Stimulated activated naive B cell treated with anti-CD40 and anti-IgM and Interleukin-4, amounts not matched to agents 10 μg/mL and 1 μg/mL and 100 μg/mL, for 72 hours (primary cell): ENCODE measurements around the gene ZNF627.
A peak's percentile ranks its signal among the peaks of the same experiment; 100 is the strongest.
"Not testable (repeated sequence)": the region's sequence is repeated elsewhere in the genome, so short reads cannot be mapped to it uniquely, and the experiment has no call there.

ENCODE experiments used
- ATAC-seq, 2 donors: fragments of 150-1000 bp; cut with Tn5 transposase; replicated peaks; 2 replicates each; pipeline ENCODE4 v1.10.0; 2021; ENCODE audit warnings: moderate library complexity in 1 of 2
- DNase-seq: peaks from one replicate; pipeline ENCODE4 v3.0.0; 2021
- H3K27ac Mint-ChIP-seq: one replicate; pipeline ENCODE4 v1.8.0; 2022; ENCODE audit warnings: mild to moderate bottlenecking, mixed read lengths
- H3K27me3 Mint-ChIP-seq, 2 donors: one replicate each; pipeline ENCODE4 v1.8.0; 2022; ENCODE audit warnings: mixed read lengths in 2 of 2
- H3K36me3 Mint-ChIP-seq, 2 donors: one replicate each; pipeline ENCODE4 v1.8.0; 2022; ENCODE audit warnings: mixed read lengths in 2 of 2, mild to moderate bottlenecking in 1 of 2
- H3K4me1 Mint-ChIP-seq, 2 donors: one replicate each; pipeline ENCODE4 v1.8.0; 2022; ENCODE audit warnings: mixed read lengths in 2 of 2, mild to moderate bottlenecking in 1 of 2
- H3K4me3 Mint-ChIP-seq, 2 donors: one replicate each; pipeline ENCODE4 v1.8.0; 2022; ENCODE audit warnings: mild to moderate bottlenecking in 2 of 2, mixed read lengths in 2 of 2, moderate library complexity in 1 of 2
- H3K9me3 Mint-ChIP-seq, 2 donors: one replicate each; pipeline ENCODE4 v1.8.0; 2022; ENCODE audit warnings: mixed read lengths in 2 of 2, mild to moderate bottlenecking in 1 of 2

The ZNF627 gene

GRCh38 chr19:11586331-11586730, 11.0 kb upstream of the ZNF627 start:
- Mint-ChIP-seq H3K4me3 (no peak overlapping the region), H3K9me3 (peaks cover 0 to 3% of the 10 kb centered on the region in 2 donors), H3K27ac (peak overlapping the region; percentile 51), H3K27me3 (no peaks in the 10 kb centered on the region), H3K4me1 (peaks cover 28 to 62% of the 10 kb centered on the region in 2 donors), H3K36me3 (peaks cover 5% of the 10 kb centered on the region in 2 donors)
- DNase-seq: no peak
- ATAC-seq: no peak

GRCh38 chr19:11587302-11587974, 9.8 kb upstream of the ZNF627 start:
- peaks cover 25 to 54% of the 10 kb centered on the region in 2 donors for H3K4me1 Mint-ChIP-seq
- DNase-seq (peak; percentile 81), ATAC-seq (peak; percentile 59 to 62)
- peaks cover 5% of the 10 kb centered on the region in 2 donors for H3K36me3 Mint-ChIP-seq
- no peaks in the 10 kb centered on the region for H3K27me3 Mint-ChIP-seq
- peak overlapping the region; percentile 84 for H3K27ac Mint-ChIP-seq
- H3K4me3 Mint-ChIP-seq: peak overlapping the region in 1 of 2 donors; percentile 26
- peaks cover 0 to 3% of the 10 kb centered on the region in 2 donors for H3K9me3 Mint-ChIP-seq

GRCh38 chr19:11587975-11588631, 9.2 kb upstream of the ZNF627 start:
- peaks cover 25 to 49% of the 10 kb centered on the region in 2 donors for H3K4me1 Mint-ChIP-seq
- H3K4me3 Mint-ChIP-seq: peak overlapping the region in 1 of 2 donors; percentile 26
- peaks cover 5% of the 10 kb centered on the region in 2 donors for H3K36me3 Mint-ChIP-seq
- peak overlapping the region; percentile 52 for H3K27ac Mint-ChIP-seq
- DNase-seq (no peak), ATAC-seq (no peak)
- H3K27me3 Mint-ChIP-seq: no peaks in the 10 kb centered on the region
- H3K9me3 Mint-ChIP-seq: peaks cover 0 to 3% of the 10 kb centered on the region in 2 donors

- DNase-seq (no peak), ATAC-seq (no peak)
- H3K27ac Mint-ChIP-seq: no peak overlapping the region
- peaks cover 8 to 11% of the 10 kb centered on the region in 2 donors for H3K4me1 Mint-ChIP-seq
- H3K27me3 Mint-ChIP-seq: no peaks in the 10 kb centered on the region
- peaks cover 6 to 10% of the 10 kb centered on the region in 2 donors for H3K36me3 Mint-ChIP-seq
- H3K4me3 Mint-ChIP-seq: no peak overlapping the region
- no peaks in the 10 kb centered on the region for H3K9me3 Mint-ChIP-seq
Observed at GRCh38 chr19:11594084-11594483, 3.2 kb upstream of the ZNF627 start.

- peak overlapping the region in 1 of 2 donors; percentile 19 for H3K4me3 Mint-ChIP-seq
- H3K36me3 Mint-ChIP-seq: peaks cover 19 to 24% of the 10 kb centered on the region in 2 donors
- no peaks in the 10 kb centered on the region for H3K27me3 Mint-ChIP-seq
- peak overlapping the region; percentile 83 for H3K27ac Mint-ChIP-seq
- DNase-seq (no peak), ATAC-seq (no peak)
- H3K9me3 Mint-ChIP-seq: no peaks in the 10 kb centered on the region
- H3K4me1 Mint-ChIP-seq: peaks cover 15 to 29% of the 10 kb centered on the region in 2 donors
Observed at GRCh38 chr19:11596156-11596555, 1.1 kb upstream of the ZNF627 start.

- no peaks in the 10 kb centered on the region for H3K27me3 Mint-ChIP-seq
- ATAC-seq (peak; percentile 3 to 9), DNase-seq (no peak)
- H3K36me3 Mint-ChIP-seq: peaks cover 34 to 38% of the 10 kb centered on the region in 2 donors
- H3K4me3 Mint-ChIP-seq: peak overlapping the region; percentile 98 to 99
- H3K4me1 Mint-ChIP-seq: peaks cover 24 to 46% of the 10 kb centered on the region in 2 donors
- no peaks in the 10 kb centered on the region for H3K9me3 Mint-ChIP-seq
- H3K27ac Mint-ChIP-seq: peak overlapping the region; percentile 98
Observed at GRCh38 chr19:11598103-11598483, 810 bp downstream of the ZNF627 start.

GRCh38 chr19:11598746-11599145, 1.5 kb downstream of the ZNF627 start:
- no peaks in the 10 kb centered on the region for H3K9me3 Mint-ChIP-seq
- H3K4me1 Mint-ChIP-seq: peaks cover 24 to 47% of the 10 kb centered on the region in 2 donors
- H3K27me3 Mint-ChIP-seq: no peaks in the 10 kb centered on the region
- no peak for ATAC-seq
- peak overlapping the region; percentile 88 for H3K27ac Mint-ChIP-seq
- H3K36me3 Mint-ChIP-seq: peaks cover 36 to 44% of the 10 kb centered on the region in 2 donors
- H3K4me3 Mint-ChIP-seq: peak overlapping the region; percentile 81 to 83
- no peak for DNase-seq

GRCh38 chr19:11599704-11600103, 2.4 kb downstream of the ZNF627 start:
- peak overlapping the region; percentile 81 to 83 for H3K4me3 Mint-ChIP-seq
- DNase-seq: peak; percentile 66
- not testable (repeated sequence) for H3K27me3 Mint-ChIP-seq, H3K9me3 Mint-ChIP-seq
- ATAC-seq: peak; percentile 47 to 54
- peaks cover 27 to 47% of the 10 kb centered on the region in 2 donors for H3K4me1 Mint-ChIP-seq
- peaks cover 44 to 53% of the 10 kb centered on the region in 2 donors for H3K36me3 Mint-ChIP-seq
- peak overlapping the region; percentile 88 for H3K27ac Mint-ChIP-seq

- H3K4me3 Mint-ChIP-seq: no peak overlapping the region
- DNase-seq (no peak), ATAC-seq (no peak)
- peaks cover 12 to 32% of the 10 kb centered on the region in 2 donors for H3K4me1 Mint-ChIP-seq
- no peaks in the 10 kb centered on the region for H3K27me3 Mint-ChIP-seq
- peak overlapping the region; percentile 25 for H3K27ac Mint-ChIP-seq
- H3K9me3 Mint-ChIP-seq: peaks cover 7 to 15% of the 10 kb centered on the region in 2 donors
- peaks cover 66 to 80% of the 10 kb centered on the region in 2 donors for H3K36me3 Mint-ChIP-seq
Observed at GRCh38 chr19:11606484-11606883, 9.2 kb downstream of the ZNF627 start.

GRCh38 chr19:11611730-11612129, 14.4 kb downstream of the ZNF627 start:
- H3K4me3 Mint-ChIP-seq: no peak overlapping the region
- peaks cover 0 to 11% of the 10 kb centered on the region in 2 donors for H3K9me3 Mint-ChIP-seq
- H3K4me1 Mint-ChIP-seq: peaks cover 2 to 21% of the 10 kb centered on the region in 2 donors
- DNase-seq: no peak
- no peak for ATAC-seq
- H3K27me3 Mint-ChIP-seq: no peaks in the 10 kb centered on the region
- H3K36me3 Mint-ChIP-seq: peaks cover 47 to 66% of the 10 kb centered on the region in 2 donors
- no peak overlapping the region for H3K27ac Mint-ChIP-seq

- no peaks in the 10 kb centered on the region for H3K27me3 Mint-ChIP-seq
- ATAC-seq: no peak
- peak overlapping the region in 1 of 2 donors; percentile 53 for H3K4me3 Mint-ChIP-seq
- peaks cover 2 to 15% of the 10 kb centered on the region in 2 donors for H3K4me1 Mint-ChIP-seq
- peak overlapping the region; percentile 85 for H3K27ac Mint-ChIP-seq
- peaks cover 3 to 11% of the 10 kb centered on the region in 2 donors for H3K9me3 Mint-ChIP-seq
- peaks cover 47 to 66% of the 10 kb centered on the region in 2 donors for H3K36me3 Mint-ChIP-seq
- DNase-seq: no peak
Observed at GRCh38 chr19:11612816-11613511, 15.7 kb downstream of the ZNF627 start.

GRCh38 chr19:11617180-11618062, 20.1 kb downstream of the ZNF627 start:
- Mint-ChIP-seq H3K27ac (no peak overlapping the region), H3K36me3 (peaks cover 69 to 78% of the 10 kb centered on the region in 2 donors), H3K9me3 (peaks cover 8 to 13% of the 10 kb centered on the region in 2 donors), H3K4me1 (peaks cover 5 to 6% of the 10 kb centered on the region in 2 donors), H3K4me3 (no peak overlapping the region), H3K27me3 (no peaks in the 10 kb centered on the region)
- DNase-seq: no peak
- ATAC-seq: no peak

GRCh38 chr19:11620553-11620952, 23.3 kb downstream of the ZNF627 start:
- DNase-seq (no peak), ATAC-seq (no peak)
- Mint-ChIP-seq H3K4me1 (peaks cover 9 to 19% of the 10 kb centered on the region in 2 donors), H3K27ac (no peak overlapping the region), H3K27me3 (no peaks in the 10 kb centered on the region), H3K9me3 (peaks cover 8 to 11% of the 10 kb centered on the region in 2 donors), H3K4me3 (no peak overlapping the region), H3K36me3 (peaks cover 59 to 64% of the 10 kb centered on the region in 2 donors)
